NCI-H1092 (cell line): ENCODE measurements around the gene NUFIP2.
"Not testable (repeated sequence)": the region's sequence is repeated elsewhere in the genome, so short reads cannot be mapped to it uniquely, and the experiment has no call there.

Source experiments
- DNase-seq: peaks from one replicate; lab custom pipeline; 2025; lab: John Stamatoyannopoulos, UW

NUFIP2 gene

GRCh38 chr17:29238133-29238850 lies 55.7 kb downstream of the NUFIP2 start:
- DNase-seq = no peak

- DNase-seq = no peak
These were observed 56.3 kb downstream of the NUFIP2 start for GRCh38 chr17:29237476-29238132.

GRCh38 chr17:29235904-29236303 lies 58.0 kb downstream of the NUFIP2 start:
- no peak for DNase-seq

GRCh38 chr17:29234972-29235371 lies 59.0 kb downstream of the NUFIP2 start:
- not testable (repeated sequence) for DNase-seq

GRCh38 chr17:29233301-29233700 lies 60.6 kb downstream of the NUFIP2 start:
- DNase-seq = no peak

- DNase-seq = no peak
These were observed 68.6 kb downstream of the NUFIP2 start for GRCh38 chr17:29225396-29225795.

GRCh38 chr17:29221338-29221737 lies 72.6 kb downstream of the NUFIP2 start:
- not testable (repeated sequence) for DNase-seq

- DNase-seq = peak; percentile 54
These were observed 74.4 kb downstream of the NUFIP2 start for GRCh38 chr17:29219378-29220047.

- DNase-seq = no peak
These were observed 77.1 kb downstream of the NUFIP2 start for GRCh38 chr17:29216856-29217255.

GRCh38 chr17:29216181-29216580 lies 77.8 kb downstream of the NUFIP2 start:
- no peak for DNase-seq

- no peak for DNase-seq
These were observed 78.2 kb downstream of the NUFIP2 start for GRCh38 chr17:29215717-29216116.

GRCh38 chr17:29215174-29215573 lies 78.8 kb downstream of the NUFIP2 start:
- no peak for DNase-seq

- DNase-seq = no peak
These were observed 79.5 kb downstream of the NUFIP2 start for GRCh38 chr17:29214215-29215146.

GRCh38 chr17:29212681-29213121 lies 81.2 kb downstream of the NUFIP2 start:
- no peak for DNase-seq

GRCh38 chr17:29212094-29212631 lies 81.8 kb downstream of the NUFIP2 start:
- DNase-seq = no peak

- DNase-seq = no peak
These were observed 83.1 kb downstream of the NUFIP2 start for GRCh38 chr17:29210879-29211278.

GRCh38 chr17:29209073-29209472 lies 84.9 kb downstream of the NUFIP2 start:
- no peak for DNase-seq

GRCh38 chr17:29207975-29208374 lies 86.0 kb downstream of the NUFIP2 start:
- no peak for DNase-seq
